K562 (cell line): ENCODE data around the gene VPREB1. TPM values are rescaled to one million over a fixed set of nuclear protein-coding genes. Genes with fewer than 3 reads are reported as not detected.
A peak's percentile ranks its signal among the peaks of the same experiment; 100 is the strongest.

Source experiments
- ARID2 ChIP-seq: fragments of 450-650 bp; IDR thresholded peaks from 2 replicates; pipeline ENCODE4 v1.6.1; 2017; ENCODE audit warnings: antibody characterized with exemption, mild to moderate bottlenecking
- ATF7 ChIP-seq: fragments of 450-650 bp; IDR thresholded peaks from 2 replicates; pipeline ENCODE4 v1.7.1; 2014; ENCODE audit warnings: mild to moderate bottlenecking, moderate library complexity
- CBX2 ChIP-seq: fragments of 200-600 bp; sonication (generic); IDR thresholded peaks from one replicate; pipeline ENCODE4 v1.6.1; 2012; ENCODE audit warnings: mild to moderate bottlenecking, low read length, inconsistent platforms; ENCODE audit not compliant: insufficient read depth, poor library complexity, severe bottlenecking
- DNMT1 ChIP-seq: fragments of 450-650 bp; IDR thresholded peaks from 2 replicates; pipeline ENCODE4 v1.6.1; 2016; ENCODE audit warnings: antibody characterized with exemption, mild to moderate bottlenecking
- ELF4 ChIP-seq: fragments of 450-650 bp; formaldehyde crosslinking; IDR thresholded peaks from 2 replicates; pipeline ENCODE4 v1.4.0; 2022; ENCODE audit warnings: missing genetic modification characterization
- FOXO4 ChIP-seq: fragments of 450-650 bp; formaldehyde crosslinking; IDR thresholded peaks from 2 replicates; pipeline ENCODE4 v1.4.0; 2020; ENCODE audit warnings: mild to moderate bottlenecking, moderate library complexity
- GATA2 ChIP-seq: sonication (generic); formaldehyde crosslinking; IDR thresholded peaks from 2 replicates; pipeline ENCODE4 v1.4.0; 2020; ENCODE audit warnings: mild to moderate bottlenecking, missing genetic modification reagents
- GATAD2B ChIP-seq: fragments of 450-650 bp; IDR thresholded peaks from 2 replicates; pipeline ENCODE4 v1.6.1; 2017; ENCODE audit warnings: mild to moderate bottlenecking, borderline replicate concordance
- KAT2B ChIP-seq: IDR thresholded peaks from one replicate; pipeline ENCODE4 v1.6.1; 2012; ENCODE audit warnings: low read depth, mild to moderate bottlenecking, control low read depth, inconsistent platforms, low read length, moderate library complexity
- ZBTB33 ChIP-seq: sonication (generic); formaldehyde crosslinking; IDR thresholded peaks from 2 replicates; pipeline ENCODE4 v1.8.1; 2023; ENCODE audit warnings: mild to moderate bottlenecking, missing genetic modification reagents
- polyA plus RNA-seq, 8 experiments: library from polyadenylated mRNA; depleted of rRNA in 4 of 8; stranded (reverse) in 5 of 8; unstranded in 3 of 8; fragments of >200 nt; fragmentation: Nextera tagmentation in 2 of 8; fragmentation: Illumina TruSeq in 1 of 8; extraction: Ambion mirVana in 2 of 8; extraction: Trizol in 1 of 8; gene quantifications; 2 replicates each; pipeline versions ENCODE4 v1.2.1 to v1.2.3, GENCODE V29; 2011 to 2014; ENCODE audit warnings: inconsistent platforms in 1 of 8, missing spikeins in 1 of 8
- total RNA-seq, 7 experiments: library from RNA; depleted of rRNA in 6 of 7; stranded (reverse); fragments of >200 nt in 6 of 7; fragmentation: Illumina TruSeq in 2 of 7; extraction: Trizol in 2 of 7; gene quantifications; 2 replicates each; pipeline versions ENCODE4 v1.2.1 to v1.2.3, GENCODE V29; 2011 to 2021; ENCODE audit warnings: low replicate concordance in 1 of 7
- TF ChIP-seq, protein P1 (sequence below): sonication (generic); formaldehyde crosslinking; IDR thresholded peaks from 2 replicates; pipeline ENCODE4 v1.9.0; 2022; ENCODE audit warnings: mild to moderate bottlenecking, missing genetic modification reagents
- TF ChIP-seq, protein P2 (sequence below): sonication (generic); formaldehyde crosslinking; IDR thresholded peaks from 2 replicates; pipeline ENCODE4 v1.9.0; 2022; ENCODE audit warnings: mild to moderate bottlenecking, missing genetic modification reagents
- TF ChIP-seq, protein P3 (sequence below), 2 experiments: fragments of 450-650 bp in 1 of 2; IDR thresholded peaks; 2 replicates each; pipeline ENCODE4 v1.6.1; 2011 to 2017; ENCODE audit warnings: low read depth in 2 of 2, antibody characterized with exemption in 1 of 2, borderline replicate concordance in 1 of 2, low read length in 1 of 2, mild to moderate bottlenecking in 1 of 2, mixed read lengths in 1 of 2; ENCODE audit not compliant: control insufficient read depth in 1 of 2
- TF ChIP-seq, protein P4 (sequence below): fragments of 450-650 bp; formaldehyde crosslinking; IDR thresholded peaks from 2 replicates; pipeline ENCODE4 v1.4.0; 2020; ENCODE audit warnings: mild to moderate bottlenecking, moderate library complexity

The VPREB1 gene
- total and polyA plus RNA-seq, 9 of the 15 experiments (the other 6 are each of a cell fraction or from before 2014, with no cell fraction given) = not detected

DNA sequence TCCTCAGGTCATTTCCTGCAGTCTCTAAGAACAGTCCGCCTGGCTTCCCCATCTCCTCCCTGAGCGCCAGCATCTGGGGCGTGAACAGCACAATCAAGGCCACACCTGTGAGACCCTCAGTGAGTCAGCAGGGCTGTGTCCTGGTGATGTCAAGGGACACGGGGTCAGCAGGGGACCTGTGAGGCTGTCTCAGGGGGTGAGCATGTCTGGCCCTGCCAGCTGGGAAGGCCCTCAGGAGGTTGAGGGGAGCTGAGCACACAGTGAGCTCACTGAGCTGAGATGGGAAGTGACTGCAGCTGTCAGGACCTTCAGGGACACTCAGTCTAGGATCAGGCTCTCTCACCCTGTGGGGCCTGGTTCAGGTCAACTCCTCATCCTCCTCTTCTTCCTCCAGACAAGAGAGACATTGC is 46.6 kb upstream of the VPREB1 start (continued):
- TF ChIP-seq, protein P1, sequence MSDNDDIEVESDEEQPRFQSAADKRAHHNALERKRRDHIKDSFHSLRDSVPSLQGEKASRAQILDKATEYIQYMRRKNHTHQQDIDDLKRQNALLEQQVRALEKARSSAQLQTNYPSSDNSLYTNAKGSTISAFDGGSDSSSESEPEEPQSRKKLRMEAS = peak; percentile 25; the same call in 1 of the 2 replicates
- TF ChIP-seq DNMT1 (no peak), GATA2 (CRISPR knock-in tag) (no peak), ZBTB33 (no peak), ARID2 (no peak), GATAD2B (no peak), ELF4 (CRISPR knock-in tag) (no peak), ATF7 (no peak), FOXO4 (CRISPR knock-in tag) (0 out of 2 replicates have a peak, but pooled peaks have one; percentile 23), CBX2 (no peak), KAT2B (no peak)
- TF ChIP-seq, protein P2, sequence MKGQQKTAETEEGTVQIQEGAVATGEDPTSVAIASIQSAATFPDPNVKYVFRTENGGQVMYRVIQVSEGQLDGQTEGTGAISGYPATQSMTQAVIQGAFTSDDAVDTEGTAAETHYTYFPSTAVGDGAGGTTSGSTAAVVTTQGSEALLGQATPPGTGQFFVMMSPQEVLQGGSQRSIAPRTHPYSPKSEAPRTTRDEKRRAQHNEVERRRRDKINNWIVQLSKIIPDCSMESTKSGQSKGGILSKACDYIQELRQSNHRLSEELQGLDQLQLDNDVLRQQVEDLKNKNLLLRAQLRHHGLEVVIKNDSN (CRISPR knock-in tag) = 0 out of 2 replicates have a peak, but pooled peaks have one; percentile 54
- TF ChIP-seq, protein P3, sequence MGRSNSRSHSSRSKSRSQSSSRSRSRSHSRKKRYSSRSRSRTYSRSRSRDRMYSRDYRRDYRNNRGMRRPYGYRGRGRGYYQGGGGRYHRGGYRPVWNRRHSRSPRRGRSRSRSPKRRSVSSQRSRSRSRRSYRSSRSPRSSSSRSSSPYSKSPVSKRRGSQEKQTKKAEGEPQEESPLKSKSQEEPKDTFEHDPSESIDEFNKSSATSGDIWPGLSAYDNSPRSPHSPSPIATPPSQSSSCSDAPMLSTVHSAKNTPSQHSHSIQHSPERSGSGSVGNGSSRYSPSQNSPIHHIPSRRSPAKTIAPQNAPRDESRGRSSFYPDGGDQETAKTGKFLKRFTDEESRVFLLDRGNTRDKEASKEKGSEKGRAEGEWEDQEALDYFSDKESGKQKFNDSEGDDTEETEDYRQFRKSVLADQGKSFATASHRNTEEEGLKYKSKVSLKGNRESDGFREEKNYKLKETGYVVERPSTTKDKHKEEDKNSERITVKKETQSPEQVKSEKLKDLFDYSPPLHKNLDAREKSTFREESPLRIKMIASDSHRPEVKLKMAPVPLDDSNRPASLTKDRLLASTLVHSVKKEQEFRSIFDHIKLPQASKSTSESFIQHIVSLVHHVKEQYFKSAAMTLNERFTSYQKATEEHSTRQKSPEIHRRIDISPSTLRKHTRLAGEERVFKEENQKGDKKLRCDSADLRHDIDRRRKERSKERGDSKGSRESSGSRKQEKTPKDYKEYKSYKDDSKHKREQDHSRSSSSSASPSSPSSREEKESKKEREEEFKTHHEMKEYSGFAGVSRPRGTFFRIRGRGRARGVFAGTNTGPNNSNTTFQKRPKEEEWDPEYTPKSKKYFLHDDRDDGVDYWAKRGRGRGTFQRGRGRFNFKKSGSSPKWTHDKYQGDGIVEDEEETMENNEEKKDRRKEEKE (IDR thresholded peaks at IDR 0.05; ENCODE audit: borderline replicate concordance in 1 of 2, control insufficient read depth in 1 of 2, low read depth in 2 of 2, low read length in 1 of 2) = no peak
- TF ChIP-seq, protein P4, sequence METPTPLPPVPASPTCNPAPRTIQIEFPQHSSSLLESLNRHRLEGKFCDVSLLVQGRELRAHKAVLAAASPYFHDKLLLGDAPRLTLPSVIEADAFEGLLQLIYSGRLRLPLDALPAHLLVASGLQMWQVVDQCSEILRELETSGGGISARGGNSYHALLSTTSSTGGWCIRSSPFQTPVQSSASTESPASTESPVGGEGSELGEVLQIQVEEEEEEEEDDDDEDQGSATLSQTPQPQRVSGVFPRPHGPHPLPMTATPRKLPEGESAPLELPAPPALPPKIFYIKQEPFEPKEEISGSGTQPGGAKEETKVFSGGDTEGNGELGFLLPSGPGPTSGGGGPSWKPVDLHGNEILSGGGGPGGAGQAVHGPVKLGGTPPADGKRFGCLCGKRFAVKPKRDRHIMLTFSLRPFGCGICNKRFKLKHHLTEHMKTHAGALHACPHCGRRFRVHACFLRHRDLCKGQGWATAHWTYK = no peak
